HG02571 (cell line): ENCODE measurements around the gene DIPK1C.

ENCODE experiments used
- ATAC-seq: cut with Tn5 transposase; IDR thresholded peaks from one replicate; pipeline ENCODE4 v1.9.1; 2021; ENCODE audit warnings: mild to moderate bottlenecking, moderate library complexity; ENCODE audit not compliant: unreplicated experiment

The DIPK1C gene

GRCh38 chr18:74422541-74422940 is 34.6 kb downstream of the DIPK1C start:
- ATAC-seq: no peak

- no peak for ATAC-seq
These were observed 36.2 kb downstream of the DIPK1C start for GRCh38 chr18:74420926-74421325.

GRCh38 chr18:74420481-74420880 is 36.6 kb downstream of the DIPK1C start:
- no peak for ATAC-seq

GRCh38 chr18:74419761-74420160 is 37.3 kb downstream of the DIPK1C start:
- no peak for ATAC-seq

GRCh38 chr18:74418023-74418422 is 39.1 kb downstream of the DIPK1C start:
- no peak for ATAC-seq

GRCh38 chr18:74416124-74416523 is 41.0 kb downstream of the DIPK1C start:
- ATAC-seq: no peak

GRCh38 chr18:74414953-74415515 is 42.1 kb downstream of the DIPK1C start:
- ATAC-seq: no peak

- ATAC-seq: no peak
These were observed 43.3 kb downstream of the DIPK1C start for GRCh38 chr18:74413836-74414235.

DNA sequence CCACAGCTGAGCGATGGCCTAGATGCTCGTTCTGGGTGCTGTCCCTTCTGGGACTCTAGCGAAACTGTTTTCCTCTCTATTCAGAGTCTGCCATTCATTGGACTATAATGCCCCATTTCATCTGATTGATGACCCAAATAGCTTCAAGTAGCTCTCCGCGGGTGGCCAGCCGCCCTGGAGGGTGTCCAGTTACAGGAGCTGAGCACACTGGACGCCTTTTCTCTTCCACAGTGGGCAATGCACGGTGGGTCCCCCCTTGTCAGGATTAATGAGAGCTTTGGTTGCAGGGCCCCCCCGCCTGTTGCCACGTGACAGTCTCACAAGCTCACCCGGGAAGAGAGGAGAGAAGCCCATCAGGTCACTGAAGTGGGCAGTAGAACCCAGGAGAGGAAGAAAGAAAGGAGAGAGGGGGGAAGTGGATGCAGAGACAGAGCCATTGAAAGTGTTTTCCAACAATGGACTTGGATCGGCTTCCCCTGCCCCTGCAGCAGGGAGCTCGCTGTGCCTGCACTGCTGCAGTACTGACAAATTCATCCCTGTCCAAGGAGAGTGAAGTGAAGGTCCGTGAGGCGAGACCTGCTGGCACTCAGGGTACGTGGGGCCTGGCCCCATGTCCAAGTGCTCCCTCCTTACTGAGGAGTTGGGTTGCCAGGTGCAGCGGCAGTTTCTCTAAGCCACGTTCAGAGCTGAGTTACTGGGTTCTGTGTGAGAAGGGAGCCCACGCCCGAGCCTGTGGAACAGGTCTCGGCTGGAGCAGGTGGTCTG is 44.8 kb downstream of the DIPK1C start:
- ATAC-seq: no peak

DNA sequence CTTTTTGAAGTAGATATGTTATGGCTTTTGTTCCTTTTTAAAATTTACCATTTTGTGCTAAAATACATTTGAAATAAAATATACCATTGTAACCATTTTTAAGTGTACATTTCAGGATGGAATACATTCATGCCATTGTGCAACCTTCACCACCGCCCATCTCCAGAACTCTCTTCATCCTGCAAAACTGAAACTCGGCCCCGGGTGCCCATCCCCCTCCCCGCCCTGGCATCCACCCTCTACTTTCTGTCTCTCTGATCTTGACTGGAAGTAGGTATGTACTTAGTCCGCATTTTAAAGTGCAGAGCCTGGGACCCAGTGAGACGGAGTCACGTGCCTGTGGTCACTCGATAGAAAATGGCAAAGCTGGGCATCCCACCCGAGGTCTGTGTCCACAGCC is 45.6 kb downstream of the DIPK1C start:
- no peak for ATAC-seq

GRCh38 chr18:74410441-74410992 is 46.6 kb downstream of the DIPK1C start:
- ATAC-seq: no peak

DNA sequence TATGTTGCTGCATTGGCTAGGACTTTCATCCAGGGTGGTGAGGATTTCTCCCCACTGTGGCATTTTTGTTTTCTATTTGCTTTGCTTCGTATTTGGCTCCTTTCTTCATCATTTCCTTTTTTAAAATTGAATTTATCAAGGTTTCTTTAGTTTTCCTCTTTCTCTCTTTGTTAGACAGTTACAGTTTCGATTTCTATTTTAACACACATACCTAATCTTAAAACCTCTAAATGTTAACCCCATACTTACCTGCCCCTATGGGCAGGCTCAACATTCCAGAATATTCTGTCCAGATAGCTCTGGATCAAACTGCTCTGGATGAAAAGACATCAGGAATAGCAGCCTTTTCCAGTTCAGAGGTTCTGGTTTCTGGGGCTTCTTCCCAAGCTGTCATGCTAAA is 49.2 kb downstream of the DIPK1C start:
- no peak for ATAC-seq

GRCh38 chr18:74402806-74403433 is 54.2 kb downstream of the DIPK1C start:
- ATAC-seq: no peak

GRCh38 chr18:74400813-74401212 is 56.3 kb downstream of the DIPK1C start:
- no peak for ATAC-seq

GRCh38 chr18:74399091-74399887 is 57.8 kb downstream of the DIPK1C start:
- no peak for ATAC-seq

DNA sequence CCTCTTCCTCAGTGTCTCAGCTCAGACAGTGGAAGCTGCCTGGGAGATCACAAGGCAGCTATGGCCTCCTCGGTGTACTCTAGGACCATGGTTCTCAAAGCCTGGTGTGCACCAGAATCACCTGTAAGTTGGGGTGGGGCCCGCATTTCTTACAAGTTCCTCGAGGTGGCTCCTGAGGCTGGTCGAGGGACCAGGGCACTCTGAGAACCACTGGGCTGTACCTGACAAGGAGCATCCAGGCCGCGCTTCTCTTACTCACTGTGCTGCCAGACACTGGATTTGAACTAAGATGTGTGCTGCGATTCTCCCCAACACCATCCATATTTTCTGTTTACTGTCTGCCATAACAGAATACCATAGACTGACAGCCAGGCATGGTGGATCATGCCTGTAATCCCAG is 59.5 kb downstream of the DIPK1C start:
- no peak for ATAC-seq

GRCh38 chr18:74396171-74397169 is 60.6 kb downstream of the DIPK1C start:
- no peak for ATAC-seq

- ATAC-seq: no peak
These were observed 61.4 kb downstream of the DIPK1C start for GRCh38 chr18:74395648-74396154.

GRCh38 chr18:74395006-74395405 is 62.1 kb downstream of the DIPK1C start:
- no peak for ATAC-seq

- ATAC-seq: no peak
These were observed 64.8 kb downstream of the DIPK1C start for GRCh38 chr18:74392323-74392722.
